Liver (tissue), 9 donors: Measurements from ENCODE around the gene MAN1C1. TPM values are rescaled to one million over a fixed set of nuclear protein-coding genes. Genes with fewer than 3 reads are reported as not detected.

ENCODE experiments used
- DNase-seq: peaks from one replicate; pipeline ENCODE4 v3.0.0-alpha.2; 2017; ENCODE audit warnings: low spot score
- H3K27ac ChIP-seq, 2 donors: one replicate each; pipeline ENCODE4 v1.7.0; 2013; ENCODE audit warnings: inconsistent platforms in 2 of 2, low read length in 2 of 2, control low read depth in 1 of 2, low read depth in 1 of 2, mild to moderate bottlenecking in 1 of 2
- H3K27me3 ChIP-seq, 4 donors: one replicate each; pipeline versions ENCODE4 v1.6.1 to v1.7.0; 2013; ENCODE audit warnings: low read length in 3 of 4, inconsistent platforms in 1 of 4, mild to moderate bottlenecking in 1 of 4, moderate library complexity in 1 of 4; ENCODE audit not compliant: control insufficient read depth in 4 of 4, insufficient read depth in 4 of 4
- H3K36me3 ChIP-seq, 4 donors: one replicate each; pipeline versions ENCODE4 v1.6.1 to v1.7.0; 2013; ENCODE audit warnings: low read length in 3 of 4, mild to moderate bottlenecking in 3 of 4, low read depth in 1 of 4, moderate library complexity in 1 of 4; ENCODE audit not compliant: control insufficient read depth in 4 of 4, insufficient read depth in 3 of 4
- H3K4me1 ChIP-seq, 4 donors: one replicate each; pipeline versions ENCODE4 v1.6.1 to v1.7.0; 2013; ENCODE audit warnings: low read length in 3 of 4, mild to moderate bottlenecking in 3 of 4, moderate library complexity in 1 of 4; ENCODE audit not compliant: control insufficient read depth in 4 of 4, insufficient read depth in 4 of 4
- H3K4me3 ChIP-seq, 3 donors: one replicate each; pipeline versions ENCODE4 v1.6.1 to v1.7.0; 2013; ENCODE audit warnings: low read length in 3 of 3, control low read depth in 1 of 3, low read depth in 1 of 3, mild to moderate bottlenecking in 1 of 3
- H3K9ac ChIP-seq, 2 donors: one replicate each; pipeline ENCODE4 v1.7.0; 2013; ENCODE audit warnings: low read length in 2 of 2, mild to moderate bottlenecking in 2 of 2, moderate library complexity in 2 of 2, control low read depth in 1 of 2, low read depth in 1 of 2
- H3K9me3 ChIP-seq, 4 donors: one replicate each; pipeline versions ENCODE4 v1.6.1 to v1.7.0; 2013; ENCODE audit warnings: low read length in 3 of 4; ENCODE audit not compliant: control insufficient read depth in 4 of 4
- FOXA1 ChIP-seq: IDR thresholded peaks from 2 replicates; pipeline ENCODE4 v1.6.1; 2016; ENCODE audit warnings: antibody characterized with exemption
- FOXA2 ChIP-seq: IDR thresholded peaks from 2 replicates; pipeline ENCODE4 v1.6.1; 2016; ENCODE audit warnings: antibody characterized with exemption
- GABPA ChIP-seq, 2 donors: IDR thresholded peaks in 1 of 2; conservative IDR thresholded peaks in 1 of 2; 2 replicates each; pipeline ENCODE4 v1.6.1; 2016; ENCODE audit warnings: antibody characterized with exemption in 2 of 2, mild to moderate bottlenecking in 1 of 2, moderate library complexity in 1 of 2
- HNF4A ChIP-seq, 2 donors: conservative IDR thresholded peaks; 2 replicates each; pipeline ENCODE4 v1.6.1; 2016; ENCODE audit warnings: antibody characterized with exemption in 2 of 2, mild to moderate bottlenecking in 2 of 2
- HNF4G ChIP-seq: IDR thresholded peaks from 2 replicates; pipeline ENCODE4 v1.6.1; 2016; ENCODE audit warnings: antibody characterized with exemption
- JUND ChIP-seq, 2 donors: IDR thresholded peaks; 2 replicates each; pipeline ENCODE4 v1.6.1; 2016; ENCODE audit warnings: antibody characterized with exemption in 2 of 2
- NR2F2 ChIP-seq: IDR thresholded peaks from 2 replicates; pipeline ENCODE4 v1.6.1; 2016; ENCODE audit warnings: antibody characterized with exemption
- RAD21 ChIP-seq, 2 donors: IDR thresholded peaks; 2 replicates each; pipeline ENCODE4 v1.6.1; 2016; ENCODE audit warnings: antibody characterized with exemption in 2 of 2, mild to moderate bottlenecking in 2 of 2
- RXRA ChIP-seq, 2 donors: IDR thresholded peaks; 2 replicates each; pipeline ENCODE4 v1.6.1; 2017 to 2018; ENCODE audit warnings: antibody characterized with exemption in 2 of 2, mild to moderate bottlenecking in 1 of 2
- SP1 ChIP-seq: IDR thresholded peaks from 2 replicates; pipeline ENCODE4 v1.6.1; 2018; ENCODE audit warnings: antibody characterized with exemption, mild to moderate bottlenecking
- TAF1 ChIP-seq: conservative IDR thresholded peaks from 2 replicates; pipeline ENCODE4 v1.6.1; 2016; ENCODE audit warnings: antibody characterized with exemption, mild to moderate bottlenecking
- YY1 ChIP-seq: IDR thresholded peaks from 2 replicates; pipeline ENCODE4 v1.6.1; 2016; ENCODE audit warnings: antibody characterized with exemption, mild to moderate bottlenecking
- WGBS: extraction: QIAGEN DNeasy Blood & Tissue Kit; methylation state at CpG from one replicate; pipeline ENCODE4 v1.1.7; 2013; 5-methylcytosine and 5-hydroxymethylcytosine counted together
- polyA plus RNA-seq, 2 donors: library from polyadenylated mRNA; stranded (reverse) in 1 of 2; unstranded in 1 of 2; fragments of 200-250 nt in 1 of 2; fragments of >200 nt in 1 of 2; fragmentation: Nextera tagmentation in 1 of 2; extraction: Ambion mirVana in 1 of 2; gene quantifications; one replicate each; pipeline versions ENCODE4 v1.2.1 to v1.2.3, GENCODE V29; 2013 to 2015
- total RNA-seq, 2 donors: library from RNA; depleted of rRNA; stranded (reverse); fragments of >200 nt; gene quantifications; one replicate each; pipeline ENCODE4 v1.2.3, GENCODE V29; 2014
- TF ChIP-seq, protein P1 (sequence below): fragments of 150-350 bp; IDR thresholded peaks from 2 replicates; pipeline ENCODE4 v1.5.1; 2017; ENCODE audit warnings: improper control_type of control experiment, low read depth, low read length; ENCODE audit not compliant: missing input control
- TF ChIP-seq, protein P2 (sequence below): IDR thresholded peaks from 2 replicates; pipeline ENCODE4 v1.6.1; 2016; ENCODE audit warnings: antibody characterized with exemption
- TF ChIP-seq, protein P3 (sequence below): IDR thresholded peaks from 2 replicates; pipeline ENCODE4 v1.6.1; 2016; ENCODE audit warnings: antibody characterized with exemption
- TF ChIP-seq, protein P4 (sequence below): IDR thresholded peaks from 2 replicates; pipeline ENCODE4 v1.6.1; 2016; ENCODE audit warnings: antibody characterized with exemption, mild to moderate bottlenecking
- donor health status: healthy.
- donor health status: healthy.
- donor health status: healthy.
- donor health status: healthy.
- donor health status: healthy.

The MAN1C1 gene
- total and polyA plus RNA-seq, 4 donors = 6.3 to 16.0 (median 8.1) TPM

DNA sequence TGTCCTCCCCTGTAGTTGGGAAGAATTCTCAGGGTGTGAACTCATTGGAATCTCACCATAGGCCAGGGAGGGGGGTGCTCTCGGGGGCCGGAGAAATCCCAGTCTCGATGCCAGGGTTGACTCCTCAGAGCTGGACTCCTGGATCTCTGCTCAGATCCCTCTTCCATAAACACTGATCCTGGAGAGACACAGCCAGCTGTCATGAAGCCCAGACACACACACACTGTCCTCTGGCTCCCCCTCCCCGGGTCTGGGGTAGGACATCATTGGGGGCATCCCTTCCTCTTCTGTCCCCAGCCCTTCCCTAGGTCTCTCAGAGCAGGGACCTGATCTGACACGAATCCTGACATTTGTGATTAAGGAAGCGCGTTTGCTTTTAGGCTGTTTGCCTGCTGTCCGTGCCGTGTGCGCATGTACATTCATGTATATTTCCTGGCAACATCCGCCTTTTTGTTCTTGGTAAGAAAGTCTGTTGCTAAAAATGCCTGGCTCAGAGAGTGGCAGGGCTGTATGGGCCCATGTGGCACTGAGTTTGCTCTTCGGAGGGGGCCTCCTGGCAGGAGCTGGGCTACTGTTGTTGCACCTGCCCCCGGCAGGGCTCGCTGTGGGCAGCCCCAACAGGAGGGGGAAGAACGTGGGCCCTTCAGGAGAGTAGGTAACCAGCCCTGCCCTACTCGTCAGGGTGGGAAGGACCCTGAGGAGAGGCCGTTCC lies 138.0 kb downstream of the MAN1C1 start:
- whole genome bisulfite sequencing = 82% methylated on average over 17 of the region's 17 CpGs
- Histone ChIP-seq H3K4me1 (no peaks in the 10 kb centered on the region), H3K9me3 (no peaks in the 10 kb centered on the region), H3K27me3 (no peaks in the 10 kb centered on the region), H3K4me3 (no peak overlapping the region), H3K27ac (no peak overlapping the region), H3K9ac (no peak overlapping the region), H3K36me3 (peaks cover 0 to 8% (median 2%) of the 10 kb centered on the region in 4 donors)
- TF ChIP-seq HNF4G = no peak
- no peak for TF ChIP-seq RXRA (IDR thresholded peaks at IDR 0.05)
- TF ChIP-seq, protein P1, sequence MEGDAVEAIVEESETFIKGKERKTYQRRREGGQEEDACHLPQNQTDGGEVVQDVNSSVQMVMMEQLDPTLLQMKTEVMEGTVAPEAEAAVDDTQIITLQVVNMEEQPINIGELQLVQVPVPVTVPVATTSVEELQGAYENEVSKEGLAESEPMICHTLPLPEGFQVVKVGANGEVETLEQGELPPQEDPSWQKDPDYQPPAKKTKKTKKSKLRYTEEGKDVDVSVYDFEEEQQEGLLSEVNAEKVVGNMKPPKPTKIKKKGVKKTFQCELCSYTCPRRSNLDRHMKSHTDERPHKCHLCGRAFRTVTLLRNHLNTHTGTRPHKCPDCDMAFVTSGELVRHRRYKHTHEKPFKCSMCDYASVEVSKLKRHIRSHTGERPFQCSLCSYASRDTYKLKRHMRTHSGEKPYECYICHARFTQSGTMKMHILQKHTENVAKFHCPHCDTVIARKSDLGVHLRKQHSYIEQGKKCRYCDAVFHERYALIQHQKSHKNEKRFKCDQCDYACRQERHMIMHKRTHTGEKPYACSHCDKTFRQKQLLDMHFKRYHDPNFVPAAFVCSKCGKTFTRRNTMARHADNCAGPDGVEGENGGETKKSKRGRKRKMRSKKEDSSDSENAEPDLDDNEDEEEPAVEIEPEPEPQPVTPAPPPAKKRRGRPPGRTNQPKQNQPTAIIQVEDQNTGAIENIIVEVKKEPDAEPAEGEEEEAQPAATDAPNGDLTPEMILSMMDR = no peak
- no peak for TF ChIP-seq YY1
- no peak for TF ChIP-seq HNF4A (conservative IDR thresholded peaks at IDR 0.05)
- TF ChIP-seq GABPA (IDR thresholded peaks at IDR 0.05 in 1 of 2, conservative IDR thresholded peaks at IDR 0.05 in 1 of 2) = no peak
- TF ChIP-seq FOXA1 = no peak
- TF ChIP-seq NR2F2 = no peak
- TF ChIP-seq, protein P2, sequence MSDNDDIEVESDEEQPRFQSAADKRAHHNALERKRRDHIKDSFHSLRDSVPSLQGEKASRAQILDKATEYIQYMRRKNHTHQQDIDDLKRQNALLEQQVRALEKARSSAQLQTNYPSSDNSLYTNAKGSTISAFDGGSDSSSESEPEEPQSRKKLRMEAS = no peak
- no peak for DNase-seq

DNA sequence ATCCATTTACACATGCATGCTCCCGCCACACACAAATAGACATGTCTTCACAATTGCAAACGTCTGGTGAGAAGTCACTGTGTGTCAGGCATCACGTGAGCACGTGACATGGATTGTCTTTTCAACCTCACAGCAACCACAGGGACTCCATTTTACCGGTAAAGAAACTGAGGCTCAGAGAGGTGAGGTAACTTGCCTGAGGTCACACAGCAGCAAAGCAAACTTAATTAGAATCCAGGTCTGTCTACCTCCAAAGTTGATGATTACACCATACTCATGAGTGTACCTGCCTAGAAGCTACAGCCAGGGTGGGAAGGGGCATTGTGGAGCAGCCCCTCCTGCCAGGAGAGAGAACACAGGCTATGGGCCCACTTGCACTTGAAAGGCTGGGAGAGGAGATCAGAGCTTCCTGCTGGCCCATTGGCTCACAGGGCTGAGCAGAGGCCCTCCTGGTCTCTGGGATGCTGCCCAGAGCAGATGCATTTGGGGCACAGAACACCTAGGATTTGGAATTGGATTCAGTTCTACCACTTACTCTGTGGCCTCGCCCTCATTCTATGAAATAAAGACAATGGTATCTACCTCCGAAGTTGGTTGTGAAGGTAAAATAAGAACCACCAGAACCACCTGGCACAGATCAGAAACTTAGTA lies 139.0 kb downstream of the MAN1C1 start:
- no peak overlapping the region for H3K9ac ChIP-seq
- no peaks in the 10 kb centered on the region for H3K27me3 ChIP-seq
- DNase-seq = no peak
- peaks cover 0 to 8% (median 2%) of the 10 kb centered on the region in 4 donors for H3K36me3 ChIP-seq
- TF ChIP-seq JUND (IDR thresholded peaks at IDR 0.05) = no peak
- no peak for TF ChIP-seq YY1
- no peak for TF ChIP-seq HNF4G
- TF ChIP-seq, protein P2 = no peak
- TF ChIP-seq, protein P1 = no peak
- TF ChIP-seq, protein P3, sequence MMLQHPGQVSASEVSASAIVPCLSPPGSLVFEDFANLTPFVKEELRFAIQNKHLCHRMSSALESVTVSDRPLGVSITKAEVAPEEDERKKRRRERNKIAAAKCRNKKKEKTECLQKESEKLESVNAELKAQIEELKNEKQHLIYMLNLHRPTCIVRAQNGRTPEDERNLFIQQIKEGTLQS = no peak
- TF ChIP-seq, protein P4, sequence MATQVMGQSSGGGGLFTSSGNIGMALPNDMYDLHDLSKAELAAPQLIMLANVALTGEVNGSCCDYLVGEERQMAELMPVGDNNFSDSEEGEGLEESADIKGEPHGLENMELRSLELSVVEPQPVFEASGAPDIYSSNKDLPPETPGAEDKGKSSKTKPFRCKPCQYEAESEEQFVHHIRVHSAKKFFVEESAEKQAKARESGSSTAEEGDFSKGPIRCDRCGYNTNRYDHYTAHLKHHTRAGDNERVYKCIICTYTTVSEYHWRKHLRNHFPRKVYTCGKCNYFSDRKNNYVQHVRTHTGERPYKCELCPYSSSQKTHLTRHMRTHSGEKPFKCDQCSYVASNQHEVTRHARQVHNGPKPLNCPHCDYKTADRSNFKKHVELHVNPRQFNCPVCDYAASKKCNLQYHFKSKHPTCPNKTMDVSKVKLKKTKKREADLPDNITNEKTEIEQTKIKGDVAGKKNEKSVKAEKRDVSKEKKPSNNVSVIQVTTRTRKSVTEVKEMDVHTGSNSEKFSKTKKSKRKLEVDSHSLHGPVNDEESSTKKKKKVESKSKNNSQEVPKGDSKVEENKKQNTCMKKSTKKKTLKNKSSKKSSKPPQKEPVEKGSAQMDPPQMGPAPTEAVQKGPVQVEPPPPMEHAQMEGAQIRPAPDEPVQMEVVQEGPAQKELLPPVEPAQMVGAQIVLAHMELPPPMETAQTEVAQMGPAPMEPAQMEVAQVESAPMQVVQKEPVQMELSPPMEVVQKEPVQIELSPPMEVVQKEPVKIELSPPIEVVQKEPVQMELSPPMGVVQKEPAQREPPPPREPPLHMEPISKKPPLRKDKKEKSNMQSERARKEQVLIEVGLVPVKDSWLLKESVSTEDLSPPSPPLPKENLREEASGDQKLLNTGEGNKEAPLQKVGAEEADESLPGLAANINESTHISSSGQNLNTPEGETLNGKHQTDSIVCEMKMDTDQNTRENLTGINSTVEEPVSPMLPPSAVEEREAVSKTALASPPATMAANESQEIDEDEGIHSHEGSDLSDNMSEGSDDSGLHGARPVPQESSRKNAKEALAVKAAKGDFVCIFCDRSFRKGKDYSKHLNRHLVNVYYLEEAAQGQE = no peak
- no peak for TF ChIP-seq HNF4A (conservative IDR thresholded peaks at IDR 0.05)
- no peak for TF ChIP-seq RXRA (IDR thresholded peaks at IDR 0.05)
- no peak for TF ChIP-seq SP1
- no peak for TF ChIP-seq TAF1
- TF ChIP-seq RAD21 (IDR thresholded peaks at IDR 0.05) = no peak
- TF ChIP-seq NR2F2 = no peak
- no peak for TF ChIP-seq FOXA2
- no peak overlapping the region for H3K4me3 ChIP-seq
- H3K4me1 ChIP-seq = no peaks in the 10 kb centered on the region
- H3K27ac ChIP-seq = no peak overlapping the region
- 92% methylated on average over 7 of the region's 7 CpGs for WGBS
- H3K9me3 ChIP-seq = no peaks in the 10 kb centered on the region
